Heart right ventricle (tissue), 16 donors: ENCODE measurements around the gene ASB13. TPM values are rescaled to one million over a fixed set of nuclear protein-coding genes. Genes with fewer than 3 reads are reported as not detected.
A peak's percentile ranks its signal among the peaks of the same experiment; 100 is the strongest.

ENCODE experiments used
- ATAC-seq, 8 donors: fragments of 200-7000 bp; cut with Tn5 transposase; one replicate each; pipeline ENCODE4 v1.9.1; 2020; ENCODE audit warnings: mild to moderate bottlenecking in 8 of 8, moderate library complexity in 8 of 8, moderate number of reproducible peaks in 1 of 8
- DNase-seq, 2 donors: peaks; one replicate each; pipeline ENCODE4 v3.0.0-alpha.2; 2020
- H3K27ac ChIP-seq, 10 donors: fragments of 200-600 bp; sonication (generic) in 2 of 10; one replicate each; pipeline versions ENCODE4 v1.5.0 to v1.8.0; 2020 to 2022; ENCODE audit warnings: mild to moderate bottlenecking in 3 of 10
- H3K27me3 ChIP-seq, 7 donors: fragments of 200-600 bp; one replicate each; pipeline ENCODE4 v1.8.0; 2021 to 2022; ENCODE audit warnings: mild to moderate bottlenecking in 2 of 7
- H3K36me3 ChIP-seq, 9 donors: fragments of 200-600 bp; sonication (generic) in 1 of 9; one replicate each; pipeline versions ENCODE4 v1.5.0 to v1.8.0; 2020 to 2022; ENCODE audit warnings: mild to moderate bottlenecking in 2 of 9
- H3K4me1 ChIP-seq, 9 donors: fragments of 200-600 bp; sonication (generic) in 1 of 9; one replicate each; pipeline versions ENCODE4 v1.5.0 to v1.8.0; 2020 to 2022; ENCODE audit warnings: mild to moderate bottlenecking in 4 of 9
- H3K4me3 ChIP-seq, 10 donors: fragments of 200-600 bp; sonication (generic) in 2 of 10; one replicate each; pipeline versions ENCODE4 v1.5.0 to v1.8.0; 2020 to 2022; ENCODE audit warnings: mild to moderate bottlenecking in 7 of 10, moderate library complexity in 2 of 10
- H3K9me3 ChIP-seq, 11 donors: fragments of 200-600 bp in 10 of 11; sonication (generic) in 2 of 11; one replicate each; pipeline versions ENCODE4 v1.5.0 to v1.8.0; 2013 to 2022; ENCODE audit warnings: mild to moderate bottlenecking in 2 of 11, control low read depth in 1 of 11, moderate library complexity in 1 of 11
- WGBS, 2 donors: extraction: QIAGEN DNeasy Blood & Tissue Kit; methylation state at CpG; one replicate each; pipeline ENCODE4 v1.1.7; 2013; ENCODE audit warnings: inconsistent platforms in 1 of 2; 5-methylcytosine and 5-hydroxymethylcytosine counted together
- intact Hi-C, 10 donors: fragments of 100-400 bp; cut with DNase I; formaldehyde crosslinking; loops; one replicate each; pipeline versions ENCODE4 v1.11.1 to v1.14.2; 2022
- polyA plus RNA-seq, 2 donors: library from polyadenylated mRNA; stranded (reverse); fragments of 200-250 nt; gene quantifications; one replicate each; pipeline ENCODE4 v1.2.3, GENCODE V29; 2013
- total RNA-seq, 10 donors: library from RNA; stranded (reverse); fragmentation: NEBNext Ultra II Directional in 3 of 10; extraction: Animal tissue kit (Norgen Biotek cat#: 25700) in 3 of 10; gene quantifications; one replicate each; pipeline versions ENCODE4 v1.2.1 to v1.2.4, GENCODE V29; 2021 to 2023
- TF ChIP-seq, protein P1 (sequence below), 9 donors: fragments of 200-600 bp; sonication (generic) in 2 of 9; IDR thresholded peaks; one replicate each; pipeline versions ENCODE4 v1.5.0 to v1.8.0; 2021 to 2022; ENCODE audit warnings: antibody characterized with exemption in 9 of 9, mild to moderate bottlenecking in 5 of 9, moderate library complexity in 1 of 9
- donor health status: Arrhythmogenic right ventricular cardiomyopathy.
- donor health status: ischemic (EF 13 %, LVEDD 7.1; RV severe dilation, severe dysfunction).
- donor health status: healthy with polysubstance abuse.
- donor health status: DM: no; HTN: yes; CAD: no.
- donor health status: DM: no; HTN: no; CAD: no.
- donor health status: ischemic (EF 25% LVEDD 6.9; RV normal size, moderate dysfunction).
- donor health status: ischemic (EF 25% LVEDD 5.7; RV mildly dilated, moderate dysfunction).
- donor health status: healthy.
- donor health status: DM: yes; HTN: yes; CAD: no.
- donor health status: Ischemic cardiomyopathy.
- donor health status: ischemic (EF 35%, LVEDD 5.7; RV mildly dilated, moderate dysfunction).
- donor health status: nonischemic (EF 11% LVEDD 7.7; RV severe dilation, severe dysfunction).
- donor health status: DM: yes; HTN: yes; CAD: no.
- donor health status: PGD.
- donor health status: ischemic (EF 29% LVEDD 5.4; RV normal size, mild dysfunction).
- donor health status: nonischemic (EF 23%, LVEDD 6.1; RV moderate dilation, normal function).

The ASB13 gene
- total and polyA plus RNA-seq, 12 donors, result 8.4 to 18.0 (median 13.4) TPM

DNA sequence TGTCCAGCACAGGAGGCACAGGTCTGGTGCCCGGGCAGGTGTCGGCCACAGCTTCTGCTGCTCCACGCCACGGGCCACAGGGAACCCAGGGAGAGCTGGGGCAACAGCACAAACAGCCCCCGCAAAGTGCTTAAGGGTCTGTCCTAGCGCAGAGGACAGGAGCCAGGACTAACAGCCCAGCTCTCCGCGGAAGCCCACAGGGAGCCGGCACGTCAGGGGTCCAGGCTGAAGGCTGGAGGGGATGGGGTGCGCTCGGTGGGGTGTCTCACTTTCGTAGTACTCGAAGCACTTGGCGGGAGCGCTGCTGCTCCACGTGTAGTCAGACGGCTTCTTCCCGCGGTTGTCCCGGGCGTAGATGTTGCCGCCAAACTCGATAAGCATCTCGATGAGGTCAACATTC, 24.9 kb downstream of the ASB13 start:
- no peak for ATAC-seq

DNA sequence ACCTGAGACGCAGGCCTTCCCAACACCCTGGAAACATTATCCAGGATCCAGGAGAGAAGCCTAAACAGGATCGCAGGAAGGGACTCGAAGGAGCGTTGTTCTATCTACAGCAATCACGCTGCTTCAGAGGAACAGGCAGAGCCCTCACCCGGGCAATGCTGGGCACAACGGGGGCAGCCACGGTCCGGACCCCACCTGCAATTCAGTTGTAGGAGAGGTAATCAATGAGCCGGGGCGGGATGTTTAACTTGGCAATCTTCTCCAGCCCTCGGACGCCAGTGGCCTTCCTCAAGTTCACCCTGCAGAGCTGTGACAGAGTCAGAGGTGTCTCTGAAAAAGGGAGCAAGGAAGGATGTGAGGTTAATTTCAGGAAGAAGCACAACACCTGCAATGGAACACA, 25.9 kb downstream of the ASB13 start:
- Histone ChIP-seq H3K27ac (no peak overlapping the region), H3K4me3 (no peak overlapping the region), H3K27me3 (no peaks in the 10 kb centered on the region), H3K4me1 (peaks cover 8 to 32% (median 22%) of the 10 kb centered on the region in 9 donors), H3K9me3 (no peaks in the 10 kb centered on the region), H3K36me3 (peaks cover 0 to 61% (median 26%) of the 10 kb centered on the region in 9 donors)
- TF ChIP-seq, protein P1, sequence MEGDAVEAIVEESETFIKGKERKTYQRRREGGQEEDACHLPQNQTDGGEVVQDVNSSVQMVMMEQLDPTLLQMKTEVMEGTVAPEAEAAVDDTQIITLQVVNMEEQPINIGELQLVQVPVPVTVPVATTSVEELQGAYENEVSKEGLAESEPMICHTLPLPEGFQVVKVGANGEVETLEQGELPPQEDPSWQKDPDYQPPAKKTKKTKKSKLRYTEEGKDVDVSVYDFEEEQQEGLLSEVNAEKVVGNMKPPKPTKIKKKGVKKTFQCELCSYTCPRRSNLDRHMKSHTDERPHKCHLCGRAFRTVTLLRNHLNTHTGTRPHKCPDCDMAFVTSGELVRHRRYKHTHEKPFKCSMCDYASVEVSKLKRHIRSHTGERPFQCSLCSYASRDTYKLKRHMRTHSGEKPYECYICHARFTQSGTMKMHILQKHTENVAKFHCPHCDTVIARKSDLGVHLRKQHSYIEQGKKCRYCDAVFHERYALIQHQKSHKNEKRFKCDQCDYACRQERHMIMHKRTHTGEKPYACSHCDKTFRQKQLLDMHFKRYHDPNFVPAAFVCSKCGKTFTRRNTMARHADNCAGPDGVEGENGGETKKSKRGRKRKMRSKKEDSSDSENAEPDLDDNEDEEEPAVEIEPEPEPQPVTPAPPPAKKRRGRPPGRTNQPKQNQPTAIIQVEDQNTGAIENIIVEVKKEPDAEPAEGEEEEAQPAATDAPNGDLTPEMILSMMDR (IDR thresholded peaks at IDR 0.05), result no peak
- intact Hi-C loops, result no loop called here
- DNase-seq, result no peak
- peak in 1 of 8 donors; percentile 7 for ATAC-seq
- 68 to 81% methylated on average over 13 of the region's 13 CpGs for WGBS, 2 donors

More for the DNA sequence above, 24.9 kb downstream of the ASB13 start:
- Histone ChIP-seq H3K27me3 (no peaks in the 10 kb centered on the region), H3K9me3 (no peaks in the 10 kb centered on the region), H3K36me3 (peaks cover 0 to 61% (median 26%) of the 10 kb centered on the region in 9 donors), H3K4me3 (no peak overlapping the region), H3K4me1 (peaks cover 15 to 42% (median 32%) of the 10 kb centered on the region in 9 donors), H3K27ac (no peak overlapping the region)
- WGBS, 2 donors, result 90 to 97% methylated on average over 25 of the region's 25 CpGs
- DNase-seq, result no peak
- TF ChIP-seq, protein P1 (IDR thresholded peaks at IDR 0.05), result no peak
- intact Hi-C loops, result no loop called here

DNA sequence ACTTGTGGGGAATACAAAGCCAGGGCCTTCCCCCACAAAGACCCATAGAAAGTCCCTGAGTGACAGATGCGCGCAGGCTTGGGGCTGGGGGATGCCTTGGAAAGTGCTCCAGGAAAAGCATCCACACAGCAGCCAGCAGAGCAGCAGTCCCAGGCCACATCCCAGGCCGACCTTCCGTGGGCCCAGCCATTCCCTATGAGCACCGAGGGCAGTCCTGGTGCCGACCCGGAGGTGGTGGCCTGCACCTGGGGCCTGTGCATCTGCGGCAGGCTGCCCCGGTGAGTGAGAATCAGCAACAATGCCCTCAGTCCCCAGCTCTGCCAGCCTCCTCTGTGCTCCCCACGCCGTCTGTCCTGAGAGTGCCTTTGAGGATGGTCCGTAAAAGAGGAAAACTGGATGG, 26.4 kb downstream of the ASB13 start:
- WGBS, 2 donors, result 86 to 94% methylated on average over 12 of the region's 12 CpGs
- H3K36me3 ChIP-seq, result peaks cover 0 to 61% (median 26%) of the 10 kb centered on the region in 9 donors
- H3K4me1 ChIP-seq, result peaks cover 6 to 28% (median 17%) of the 10 kb centered on the region in 9 donors
- no peak overlapping the region for H3K27ac ChIP-seq
- ATAC-seq (no peak), DNase-seq (no peak)
- TF ChIP-seq, protein P1 (IDR thresholded peaks at IDR 0.05), result no peak
- no peaks in the 10 kb centered on the region for H3K9me3 ChIP-seq
- intact Hi-C loops, result no loop called here
- H3K27me3 ChIP-seq, result no peaks in the 10 kb centered on the region
- no peak overlapping the region for H3K4me3 ChIP-seq

DNA sequence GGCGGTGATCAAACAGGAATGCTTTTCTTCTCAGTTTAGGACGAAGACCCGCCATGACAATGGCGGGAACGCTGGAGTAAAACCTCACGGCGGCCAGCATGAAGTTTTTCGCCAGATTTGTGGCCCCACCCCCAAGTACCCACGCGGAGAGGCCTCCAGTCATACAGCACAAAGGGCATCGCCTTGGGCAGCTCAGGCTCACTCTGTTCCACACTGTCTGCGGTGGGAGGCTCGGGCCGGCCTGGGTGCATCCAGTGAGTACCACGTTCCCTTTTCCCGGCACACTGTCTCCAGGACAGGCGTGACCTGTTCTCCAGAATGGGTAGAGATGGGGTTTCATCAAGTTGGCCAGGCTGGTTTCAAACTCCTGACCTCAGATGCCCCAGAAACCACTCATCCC, 27.3 kb downstream of the ASB13 start:
- H3K27me3 ChIP-seq, result no peaks in the 10 kb centered on the region
- H3K27ac ChIP-seq, result no peak overlapping the region
- H3K36me3 ChIP-seq, result peaks cover 0 to 54% (median 26%) of the 10 kb centered on the region in 9 donors
- DNase-seq, result no peak
- H3K4me3 ChIP-seq, result no peak overlapping the region
- ATAC-seq, result no peak
- intact Hi-C loops, result loop anchor here in 2 of 10 donors (10.0 kb wide), 1 partner anchor 236 kb away; no protein-coding TSS in a partner anchor
- peaks cover 0 to 19% (median 8%) of the 10 kb centered on the region in 9 donors for H3K4me1 ChIP-seq
- WGBS, 2 donors, result 98% methylated on average over 17 of the region's 17 CpGs
- H3K9me3 ChIP-seq, result no peaks in the 10 kb centered on the region
- TF ChIP-seq, protein P1 (IDR thresholded peaks at IDR 0.05), result no peak
